ENCODE measurements around the gene TTLL4. TPM values are rescaled to one million over a fixed set of nuclear protein-coding genes. Genes with fewer than 3 reads are reported as not detected.

TTLL4 gene
- total and polyA plus RNA-seq, 2 of the 8 experiments (the other 6 are each of a cell fraction or from before 2014, with no cell fraction given), result 71.1 to 105 TPM

GRCh38 chr2:218713922-218714321 is 3.3 kb downstream of the TTLL4 start:
- ChIA-PET POLR2A (ENCODE audit: partially characterized antibody) (interaction anchor here (1.2 kb wide), 1 partner anchor 9 kb away, joined by 3 read pairs; no protein-coding TSS in a partner anchor), CTCF (ENCODE audit: partially characterized antibody) (interaction anchor here (0.6 to 4.5 kb wide), 7 partner anchors 9 to 136 kb away, joined by 3 to 17 read pairs (median 4); partner anchors contain the start of genes RNF25 and STK36)
- no peak overlapping the region for H4K8ac ChIP-seq (ENCODE audit: extremely low read depth, insufficient read depth, low read length)
- H3K14ac ChIP-seq (ENCODE audit: insufficient read length), result no peak overlapping the region
- no peak overlapping the region for H3K9ac ChIP-seq (replicated peaks in 1 of 4; ENCODE audit: extremely low read depth in 1 of 4, low read depth in 3 of 4, low read length in 3 of 4)
- H3K36me3 ChIP-seq (ENCODE audit: control insufficient read depth in 2 of 4, insufficient read depth in 4 of 4, low read length in 3 of 4), result peaks cover 0 to 6% (median 0%) of the 10 kb centered on the region in 4 experiments; a peak in 1 of 8 replicates
- no peak overlapping the region for H3K27ac ChIP-seq (ENCODE audit: low read depth, low read length)
- H2AK5ac ChIP-seq (ENCODE audit: low read depth, low read length), result no peak overlapping the region
- FAIRE-seq (no peak), DNase-seq (ENCODE audit: low read depth in 1 of 2, low spot score in 2 of 2) (no peak)
- H3K4ac ChIP-seq (replicated peaks; ENCODE audit: insufficient read length, low read depth, low read length), result no peak overlapping the region
- no peak overlapping the region for H4K5ac ChIP-seq (ENCODE audit: insufficient read length, low read depth, low read length)
- H2BK120ac ChIP-seq (replicated peaks; ENCODE audit: low read depth, low read length), result no peak overlapping the region
- H2BK15ac ChIP-seq (ENCODE audit: low read length), result no peak overlapping the region
- H2BK12ac ChIP-seq (ENCODE audit: low read depth, low read length), result no peak overlapping the region
- H3K23ac ChIP-seq (ENCODE audit: insufficient read length), result no peak overlapping the region
- H3K79me2 ChIP-seq (ENCODE audit: control insufficient read depth in 1 of 2, insufficient read depth in 2 of 2, low read length in 2 of 2), result peaks cover 4 to 62% of the 10 kb centered on the region in 2 experiments
- H2BK5ac ChIP-seq (ENCODE audit: low read depth, low read length), result no peak overlapping the region
- H3K9me3 ChIP-seq (ENCODE audit: insufficient read depth in 2 of 2, low read depth in 1 of 2, low read length in 1 of 2), result no peaks in the 10 kb centered on the region
- H2AFZ ChIP-seq (ENCODE audit: low read length), result no peak overlapping the region
- no peak overlapping the region for H2BK20ac ChIP-seq (ENCODE audit: low read length)
- H3K4me1 ChIP-seq (replicated peaks in 1 of 4; ENCODE audit: control insufficient read depth in 3 of 4, insufficient read depth in 4 of 4, low read length in 3 of 4), result peaks cover 0 to 4% (median 1%) of the 10 kb centered on the region in 4 experiments; a peak in 4 of 7 replicates
- no peaks in the 10 kb centered on the region for H3K27me3 ChIP-seq (replicated peaks in 1 of 4; ENCODE audit: control insufficient read depth in 3 of 4, extremely low read depth in 1 of 4, insufficient read depth in 3 of 4, low read length in 3 of 4)
- no peak overlapping the region for H3K18ac ChIP-seq (ENCODE audit: extremely low read depth, low read length)
- H3K79me1 ChIP-seq (ENCODE audit: low read depth, low read length), result peaks cover 7% of the 10 kb centered on the region; the same call in 1 of the 2 replicates
- peaks cover 3 to 7% of the 10 kb centered on the region in 2 experiments for H4K20me1 ChIP-seq (replicated peaks in 1 of 2; ENCODE audit: control insufficient read depth in 1 of 2, insufficient read depth in 2 of 2, low read length in 2 of 2)
- H3K4me3 ChIP-seq (ENCODE audit: extremely low read depth in 1 of 4, insufficient read depth in 2 of 4, low read depth in 3 of 4, low read length in 4 of 4), result no peak overlapping the region
- H3K23me2 ChIP-seq (ENCODE audit: low read depth, low read length), result 0 out of 2 replicates have a peak, but pooled peaks cover 2% of the 10 kb centered on the region
- H3K56ac ChIP-seq (replicated peaks; ENCODE audit: insufficient read length, low read depth, low read length), result no peak overlapping the region
- TF ChIP-seq SRF (IDR thresholded peaks at IDR 0.05; ENCODE audit: low read depth, low read length) (no peak), CTBP2 (IDR thresholded peaks at IDR 0.05; ENCODE audit: borderline replicate concordance, insufficient read depth, insufficient read length, low read length) (no peak), KDM4A (IDR thresholded peaks at IDR 0.05; ENCODE audit: low read depth, low read length, severe bottlenecking) (no peak), HDAC6 (IDR thresholded peaks at IDR 0.05; ENCODE audit: low read depth, low read length) (no peak), KDM5A (IDR thresholded peaks at IDR 0.05; ENCODE audit: low read length) (no peak), RFX5 (IDR thresholded peaks at IDR 0.05; ENCODE audit: borderline replicate concordance, low read depth, low read length) (no peak), BACH1 (IDR thresholded peaks at IDR 0.05; ENCODE audit: low read length) (no peak), NRF1 (IDR thresholded peaks at IDR 0.05; ENCODE audit: low read depth, low read length) (no peak), TAF7 (optimal IDR thresholded peaks at IDR 0.05; ENCODE audit: borderline replicate concordance, low read depth, low read length) (no peak), SP2 (IDR thresholded peaks at IDR 0.05; ENCODE audit: low read length) (no peak), JUND (IDR thresholded peaks at IDR 0.05; ENCODE audit: low read length) (no peak), SP1 (IDR thresholded peaks at IDR 0.05; ENCODE audit: low read depth, low read length) (no peak), ZNF274 (IDR thresholded peaks at IDR 0.05; ENCODE audit: borderline replicate concordance, extremely low read depth, low read length) (no peak)
- no peak overlapping the region for H3K4me2 ChIP-seq (ENCODE audit: insufficient read depth in 1 of 2, low read depth in 2 of 2, low read length in 2 of 2)
- 83% methylated on average over 2 of the region's 2 CpGs; no CpG with 5 or more reads in 1 of the 2 experiments for WGBS, 2 experiments (ENCODE audit: extremely low coverage in 1 of 2, insufficient coverage in 1 of 2, insufficient read length in 1 of 2, insufficient replicate concordance in 2 of 2, low coverage in 1 of 2, low lambda C conversion rate in 2 of 2, missing lambda C conversion rate in 1 of 2)
- no peak overlapping the region for H4K91ac ChIP-seq (replicated peaks; ENCODE audit: insufficient read length, low read length)

All from H1 (cell line).